GM12864 (cell line): ENCODE data around the gene CLMN.

Experiments used
- DNase-seq: peaks from one replicate; pipeline ENCODE4 v3.0.0-alpha.2; 2011; ENCODE audit warnings: low read depth
- H3K4me3 ChIP-seq: 2 replicates; pipeline ENCODE4 v1.5.1; 2011; ENCODE audit warnings: mild to moderate bottlenecking, low read depth, low read length, control low read depth
- TF ChIP-seq, protein P1 (sequence below): IDR thresholded peaks from 2 replicates; pipeline ENCODE4 v1.5.1; 2011; ENCODE audit warnings: low read depth, mild to moderate bottlenecking, moderate library complexity, low read length, control low read depth, inconsistent platforms; ENCODE audit errors: missing control alignments

The CLMN gene

DNA sequence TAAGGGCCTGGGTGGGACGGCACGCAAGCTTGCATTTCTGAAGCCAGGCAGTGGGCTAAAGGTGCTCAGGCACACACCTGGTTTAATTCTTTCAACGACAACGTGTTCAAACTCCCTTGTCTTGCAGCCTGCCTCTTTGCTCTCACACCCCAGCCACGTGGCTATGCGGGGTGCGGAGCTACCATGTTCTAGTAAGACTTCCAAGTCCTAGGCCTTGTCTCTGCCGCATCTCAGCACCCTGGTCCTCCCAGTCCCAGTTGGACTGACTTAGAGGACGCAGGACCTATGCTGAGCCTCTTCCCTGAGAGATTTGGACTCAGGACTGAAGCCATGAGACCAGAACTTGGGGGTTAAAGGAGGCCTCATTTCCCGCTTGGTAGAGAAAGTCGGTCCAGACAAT lies 62.2 kb downstream of the CLMN start:
- TF ChIP-seq, protein P1, sequence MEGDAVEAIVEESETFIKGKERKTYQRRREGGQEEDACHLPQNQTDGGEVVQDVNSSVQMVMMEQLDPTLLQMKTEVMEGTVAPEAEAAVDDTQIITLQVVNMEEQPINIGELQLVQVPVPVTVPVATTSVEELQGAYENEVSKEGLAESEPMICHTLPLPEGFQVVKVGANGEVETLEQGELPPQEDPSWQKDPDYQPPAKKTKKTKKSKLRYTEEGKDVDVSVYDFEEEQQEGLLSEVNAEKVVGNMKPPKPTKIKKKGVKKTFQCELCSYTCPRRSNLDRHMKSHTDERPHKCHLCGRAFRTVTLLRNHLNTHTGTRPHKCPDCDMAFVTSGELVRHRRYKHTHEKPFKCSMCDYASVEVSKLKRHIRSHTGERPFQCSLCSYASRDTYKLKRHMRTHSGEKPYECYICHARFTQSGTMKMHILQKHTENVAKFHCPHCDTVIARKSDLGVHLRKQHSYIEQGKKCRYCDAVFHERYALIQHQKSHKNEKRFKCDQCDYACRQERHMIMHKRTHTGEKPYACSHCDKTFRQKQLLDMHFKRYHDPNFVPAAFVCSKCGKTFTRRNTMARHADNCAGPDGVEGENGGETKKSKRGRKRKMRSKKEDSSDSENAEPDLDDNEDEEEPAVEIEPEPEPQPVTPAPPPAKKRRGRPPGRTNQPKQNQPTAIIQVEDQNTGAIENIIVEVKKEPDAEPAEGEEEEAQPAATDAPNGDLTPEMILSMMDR: no peak
- no peak for DNase-seq
- no peak overlapping the region for H3K4me3 ChIP-seq

DNA sequence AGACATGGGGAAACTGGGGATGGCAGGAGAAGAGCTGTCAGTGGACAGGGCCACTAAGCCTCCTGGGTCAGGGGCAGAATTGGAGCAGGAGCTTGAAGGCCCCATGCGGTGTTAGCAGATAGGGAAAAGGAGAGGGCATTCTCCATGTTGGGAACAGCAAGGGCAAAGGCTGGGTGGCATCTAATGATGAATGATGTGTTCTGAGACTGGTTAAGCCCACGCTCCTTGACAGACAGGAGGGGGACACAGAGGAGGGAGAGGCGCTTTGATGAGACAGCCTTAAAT lies 63.0 kb downstream of the CLMN start:
- no peak overlapping the region for H3K4me3 ChIP-seq
- TF ChIP-seq, protein P1: no peak
- DNase-seq: no peak

DNA sequence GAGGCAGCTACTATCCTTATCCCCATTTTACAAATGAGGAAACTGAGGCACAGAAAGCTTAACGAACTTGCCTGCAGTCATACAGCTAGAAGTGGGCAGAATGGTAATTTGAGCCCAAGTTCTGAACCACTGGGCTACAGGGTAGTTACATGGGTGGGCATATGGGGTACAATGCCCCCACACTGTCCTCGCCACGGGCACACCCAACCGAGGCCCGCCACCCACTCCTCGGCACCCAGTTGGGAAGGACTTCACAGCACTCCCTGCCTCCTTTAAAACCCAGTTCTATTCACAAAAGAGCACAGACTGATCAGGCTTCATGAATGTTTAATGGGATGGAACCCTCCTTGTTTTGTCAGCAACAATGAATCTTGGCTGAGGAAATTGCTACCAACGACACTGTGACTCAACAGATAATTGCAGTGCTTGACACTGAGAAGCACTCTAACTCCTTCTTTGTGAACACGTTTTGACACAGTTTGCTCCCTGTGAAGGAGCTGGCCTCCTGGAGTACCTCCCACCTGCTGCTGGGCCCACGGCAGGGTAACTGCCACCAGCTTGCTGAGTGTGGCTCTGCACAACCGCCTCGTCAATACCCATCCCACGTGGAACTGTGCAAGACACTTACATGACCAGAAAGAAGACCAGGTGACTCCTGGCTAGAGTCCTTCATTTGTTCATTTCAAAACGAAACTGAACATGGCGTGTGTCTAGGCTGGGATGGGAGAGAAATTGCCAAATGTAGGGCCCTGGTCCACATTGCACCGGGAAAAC lies 63.5 kb downstream of the CLMN start:
- TF ChIP-seq, protein P1: no peak
- no peak for DNase-seq
- H3K4me3 ChIP-seq: no peak overlapping the region

DNA sequence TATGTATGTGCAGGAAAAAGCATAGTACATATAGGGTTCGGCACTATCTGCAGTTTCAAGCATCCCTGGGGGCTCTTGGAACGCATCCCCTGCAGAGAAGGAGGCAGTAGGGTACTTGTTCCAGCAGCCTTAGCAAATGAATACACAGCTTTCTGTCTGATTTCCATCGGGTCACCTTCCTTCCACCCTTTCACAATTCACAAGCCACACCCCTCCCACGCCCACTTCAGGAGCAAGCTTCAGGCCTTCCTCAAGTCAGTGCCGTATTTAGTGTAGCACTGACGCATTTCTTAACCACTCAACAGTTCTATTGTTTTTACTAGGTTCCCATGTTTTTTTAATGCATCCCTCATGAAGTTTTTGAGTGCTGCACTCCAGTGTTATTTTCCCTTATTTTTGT lies 64.2 kb downstream of the CLMN start:
- no peak overlapping the region for H3K4me3 ChIP-seq
- TF ChIP-seq, protein P1: no peak
- no peak for DNase-seq

DNA sequence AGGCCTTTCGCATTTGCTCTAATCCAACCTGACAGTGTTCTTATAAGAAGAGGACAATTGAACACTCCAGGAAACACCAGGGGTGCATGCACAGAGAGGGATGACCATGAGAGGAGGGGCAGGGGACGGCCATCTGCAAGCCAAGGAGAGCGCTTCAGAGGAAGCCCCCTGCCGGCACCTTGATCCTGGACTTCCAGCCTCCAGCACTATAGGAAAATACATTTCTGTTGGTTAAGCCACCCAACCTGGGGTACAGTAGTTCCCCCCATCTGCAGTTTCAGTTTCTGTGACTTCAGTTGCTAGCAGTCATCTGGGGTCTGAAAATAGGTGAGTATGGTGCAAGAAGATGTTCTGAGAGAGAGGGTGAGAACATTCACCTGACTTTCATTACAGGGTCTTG lies 64.7 kb downstream of the CLMN start:
- H3K4me3 ChIP-seq: no peak overlapping the region
- TF ChIP-seq, protein P1: no peak
- DNase-seq: no peak

DNA sequence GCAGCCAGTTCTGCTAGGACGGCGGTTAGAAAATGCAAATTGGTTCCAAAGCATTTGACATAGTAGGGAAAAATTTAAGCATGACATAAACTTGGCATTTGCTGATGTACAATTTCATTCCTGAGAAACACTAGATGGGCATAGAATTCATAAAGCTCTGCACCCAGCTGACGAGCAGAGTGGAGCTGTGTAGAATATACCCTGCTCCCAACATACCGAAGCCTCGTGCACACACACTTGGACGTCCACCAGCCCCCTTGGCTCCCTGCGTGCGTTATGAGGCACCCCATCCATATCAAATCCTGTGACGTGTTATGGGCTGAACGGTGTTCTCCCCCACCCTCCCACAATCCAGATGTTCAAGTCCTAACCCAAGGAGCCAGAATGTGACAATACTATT lies 65.4 kb downstream of the CLMN start:
- no peak for DNase-seq
- TF ChIP-seq, protein P1: no peak
- H3K4me3 ChIP-seq: no peak overlapping the region

DNA sequence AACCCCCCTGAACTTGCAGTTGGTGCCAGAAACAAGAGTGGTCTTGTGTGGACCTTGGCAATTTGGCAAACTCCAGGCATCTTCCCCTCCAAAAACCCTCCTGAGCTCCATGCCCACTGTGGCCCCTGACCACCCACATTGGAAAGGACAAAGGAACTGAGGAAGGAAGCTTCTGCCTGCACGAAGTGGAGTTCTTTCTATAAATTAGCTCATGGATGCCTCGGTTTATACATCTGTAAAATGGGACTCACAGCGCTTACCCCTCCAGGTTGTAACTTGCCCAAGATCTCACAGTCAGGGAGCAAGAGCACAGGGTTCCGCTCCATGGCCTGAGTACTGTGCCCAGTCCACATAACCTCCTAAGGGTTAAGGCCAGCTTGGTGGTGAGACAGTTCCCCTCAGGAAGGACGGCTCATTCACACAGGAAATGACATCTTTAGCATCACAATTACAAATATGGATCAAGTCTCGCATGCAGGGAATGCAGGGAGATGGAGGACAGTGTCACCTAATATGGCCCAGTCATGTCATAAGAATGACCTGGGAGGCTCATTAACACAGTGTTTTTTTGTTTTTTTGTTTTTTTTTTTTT lies 66.6 kb downstream of the CLMN start:
- H3K4me3 ChIP-seq: no peak overlapping the region
- no peak for DNase-seq
- TF ChIP-seq, protein P1: no peak
